Measurements from ENCODE around the gene SNAP47.

Gene SNAP47

GRCh38 chr1:227776331-227776771, 41.1 kb downstream of the SNAP47 start:
- no peak for TF ChIP-seq EZH2 (IDR thresholded peaks at IDR 0.05; ENCODE audit: borderline replicate concordance, low read length)
- TF ChIP-seq, protein P1, sequence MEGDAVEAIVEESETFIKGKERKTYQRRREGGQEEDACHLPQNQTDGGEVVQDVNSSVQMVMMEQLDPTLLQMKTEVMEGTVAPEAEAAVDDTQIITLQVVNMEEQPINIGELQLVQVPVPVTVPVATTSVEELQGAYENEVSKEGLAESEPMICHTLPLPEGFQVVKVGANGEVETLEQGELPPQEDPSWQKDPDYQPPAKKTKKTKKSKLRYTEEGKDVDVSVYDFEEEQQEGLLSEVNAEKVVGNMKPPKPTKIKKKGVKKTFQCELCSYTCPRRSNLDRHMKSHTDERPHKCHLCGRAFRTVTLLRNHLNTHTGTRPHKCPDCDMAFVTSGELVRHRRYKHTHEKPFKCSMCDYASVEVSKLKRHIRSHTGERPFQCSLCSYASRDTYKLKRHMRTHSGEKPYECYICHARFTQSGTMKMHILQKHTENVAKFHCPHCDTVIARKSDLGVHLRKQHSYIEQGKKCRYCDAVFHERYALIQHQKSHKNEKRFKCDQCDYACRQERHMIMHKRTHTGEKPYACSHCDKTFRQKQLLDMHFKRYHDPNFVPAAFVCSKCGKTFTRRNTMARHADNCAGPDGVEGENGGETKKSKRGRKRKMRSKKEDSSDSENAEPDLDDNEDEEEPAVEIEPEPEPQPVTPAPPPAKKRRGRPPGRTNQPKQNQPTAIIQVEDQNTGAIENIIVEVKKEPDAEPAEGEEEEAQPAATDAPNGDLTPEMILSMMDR (IDR thresholded peaks at IDR 0.05; ENCODE audit: low read length): no peak
- Histone ChIP-seq H3F3A (ENCODE audit: insufficient read depth, low read length) (no peaks in the 10 kb centered on the region), H4K20me1 (ENCODE audit: insufficient read depth, low read length) (no peaks in the 10 kb centered on the region), H3K36me3 (ENCODE audit: insufficient read depth, low read length) (peaks cover 3% of the 10 kb centered on the region; the same call in 1 of the 2 replicates), H3K4me1 (ENCODE audit: insufficient read depth, low read length, severe bottlenecking) (no peaks in the 10 kb centered on the region), H3K9me3 (ENCODE audit: low read length) (no peaks in the 10 kb centered on the region), H3K27ac (ENCODE audit: low read depth, low read length, poor library complexity, severe bottlenecking) (no peak overlapping the region), H3K9ac (ENCODE audit: low read length) (no peak overlapping the region), H3K79me2 (ENCODE audit: insufficient read depth, low read length) (no peaks in the 10 kb centered on the region), H2AFZ (ENCODE audit: low read length) (no peak overlapping the region), H3K4me3 (ENCODE audit: low read depth, low read length, poor library complexity, severe bottlenecking) (no peak overlapping the region), H3K9me2 (ENCODE audit: low read depth, low read length) (no peaks in the 10 kb centered on the region), H3K27me3 (ENCODE audit: insufficient read depth, low read length) (no peaks in the 10 kb centered on the region), H3K4me2 (ENCODE audit: low read length) (no peak overlapping the region)

DNA sequence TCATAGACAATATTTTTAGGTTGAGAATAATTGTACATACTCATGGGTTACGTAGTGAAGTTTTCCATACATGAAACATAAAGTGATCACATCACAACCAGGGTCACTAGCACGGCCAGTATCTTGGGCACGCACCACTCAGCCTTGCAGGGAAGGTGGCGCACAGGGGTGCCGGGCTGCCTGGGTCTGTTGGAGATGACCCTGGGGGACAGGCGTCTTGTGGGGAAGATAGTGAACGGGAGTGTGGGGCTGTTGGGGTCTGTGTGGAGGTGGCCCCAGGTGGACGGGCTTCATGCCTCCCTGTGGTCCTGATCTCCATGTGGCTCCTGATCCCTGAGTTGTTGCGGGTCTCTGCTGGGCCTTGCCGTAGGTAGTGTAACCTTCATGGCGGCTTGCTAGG, 41.9 kb downstream of the SNAP47 start:
- no peaks in the 10 kb centered on the region for H3F3A ChIP-seq (ENCODE audit: insufficient read depth, low read length)
- no peak overlapping the region for H3K27ac ChIP-seq (ENCODE audit: low read depth, low read length, poor library complexity, severe bottlenecking)
- H3K36me3 ChIP-seq (ENCODE audit: insufficient read depth, low read length): peaks cover 3% of the 10 kb centered on the region; the same call in 1 of the 2 replicates
- no peaks in the 10 kb centered on the region for H3K4me1 ChIP-seq (ENCODE audit: insufficient read depth, low read length, severe bottlenecking)
- H3K4me2 ChIP-seq (ENCODE audit: low read length): no peak overlapping the region
- no peak overlapping the region for H3K4me3 ChIP-seq (ENCODE audit: low read depth, low read length, poor library complexity, severe bottlenecking)
- no peaks in the 10 kb centered on the region for H3K79me2 ChIP-seq (ENCODE audit: insufficient read depth, low read length)
- no peak overlapping the region for H2AFZ ChIP-seq (ENCODE audit: low read length)
- no peaks in the 10 kb centered on the region for H3K9me3 ChIP-seq (ENCODE audit: low read length)
- H3K27me3 ChIP-seq (ENCODE audit: insufficient read depth, low read length): no peaks in the 10 kb centered on the region
- H3K9ac ChIP-seq (ENCODE audit: low read length): no peak overlapping the region
- no peak for TF ChIP-seq EZH2 (IDR thresholded peaks at IDR 0.05; ENCODE audit: borderline replicate concordance, low read length)
- H3K9me2 ChIP-seq (ENCODE audit: low read depth, low read length): no peaks in the 10 kb centered on the region
- no peaks in the 10 kb centered on the region for H4K20me1 ChIP-seq (ENCODE audit: insufficient read depth, low read length)

GRCh38 chr1:227777646-227778045, 42.4 kb downstream of the SNAP47 start:
- Histone ChIP-seq H3K27me3 (ENCODE audit: insufficient read depth, low read length) (no peaks in the 10 kb centered on the region), H3K4me1 (ENCODE audit: insufficient read depth, low read length, severe bottlenecking) (no peaks in the 10 kb centered on the region), H3K27ac (ENCODE audit: low read depth, low read length, poor library complexity, severe bottlenecking) (no peak overlapping the region), H4K20me1 (ENCODE audit: insufficient read depth, low read length) (no peaks in the 10 kb centered on the region), H3F3A (ENCODE audit: insufficient read depth, low read length) (no peaks in the 10 kb centered on the region), H3K4me2 (ENCODE audit: low read length) (no peak overlapping the region), H3K9ac (ENCODE audit: low read length) (no peak overlapping the region), H3K9me3 (ENCODE audit: low read length) (no peaks in the 10 kb centered on the region), H3K36me3 (ENCODE audit: insufficient read depth, low read length) (peaks cover 3% of the 10 kb centered on the region; the same call in 1 of the 2 replicates), H2AFZ (ENCODE audit: low read length) (no peak overlapping the region), H3K9me2 (ENCODE audit: low read depth, low read length) (no peaks in the 10 kb centered on the region), H3K79me2 (ENCODE audit: insufficient read depth, low read length) (no peaks in the 10 kb centered on the region), H3K4me3 (ENCODE audit: low read depth, low read length, poor library complexity, severe bottlenecking) (no peak overlapping the region)
- TF ChIP-seq EZH2 (IDR thresholded peaks at IDR 0.05; ENCODE audit: borderline replicate concordance, low read length): no peak
- TF ChIP-seq, protein P1 (IDR thresholded peaks at IDR 0.05; ENCODE audit: low read length): no peak

GRCh38 chr1:227778401-227778947, 43.2 kb downstream of the SNAP47 start:
- TF ChIP-seq, protein P1 (IDR thresholded peaks at IDR 0.05; ENCODE audit: low read length): no peak
- no peak for TF ChIP-seq EZH2 (IDR thresholded peaks at IDR 0.05; ENCODE audit: borderline replicate concordance, low read length)
- Histone ChIP-seq H3K79me2 (ENCODE audit: insufficient read depth, low read length) (no peaks in the 10 kb centered on the region), H3K9me2 (ENCODE audit: low read depth, low read length) (no peaks in the 10 kb centered on the region), H3K9ac (ENCODE audit: low read length) (no peak overlapping the region), H2AFZ (ENCODE audit: low read length) (no peak overlapping the region), H3K4me2 (ENCODE audit: low read length) (no peak overlapping the region), H3K4me1 (ENCODE audit: insufficient read depth, low read length, severe bottlenecking) (no peaks in the 10 kb centered on the region), H3K4me3 (ENCODE audit: low read depth, low read length, poor library complexity, severe bottlenecking) (no peak overlapping the region), H3F3A (ENCODE audit: insufficient read depth, low read length) (no peaks in the 10 kb centered on the region), H3K36me3 (ENCODE audit: insufficient read depth, low read length) (0 out of 2 replicates have a peak, but pooled peaks cover 3% of the 10 kb centered on the region), H3K27ac (ENCODE audit: low read depth, low read length, poor library complexity, severe bottlenecking) (no peak overlapping the region), H3K27me3 (ENCODE audit: insufficient read depth, low read length) (no peaks in the 10 kb centered on the region), H4K20me1 (ENCODE audit: insufficient read depth, low read length) (no peaks in the 10 kb centered on the region), H3K9me3 (ENCODE audit: low read length) (no peaks in the 10 kb centered on the region)

Measured in OCI-LY1 (cell line).